Thyroid gland (tissue), 4 donors: ENCODE results near the gene GPHB5.

Source experiments
- CTCF ChIP-seq, 6 experiments: fragments of 200-600 bp in 3 of 6; fragments of 450-650 bp in 3 of 6; sonication (generic) in 3 of 6; IDR thresholded peaks; one replicate each; pipeline ENCODE4 v1.5.1; 2016 to 2019; ENCODE audit warnings: antibody characterized with exemption in 6 of 6, mild to moderate bottlenecking in 2 of 6, inconsistent platforms in 1 of 6, moderate library complexity in 1 of 6
- POLR2A ChIP-seq, 2 donors: fragments of 450-650 bp; IDR thresholded peaks; one replicate each; pipeline ENCODE4 v1.6.1; 2017; ENCODE audit warnings: antibody characterized with exemption in 2 of 2, mild to moderate bottlenecking in 2 of 2, moderate library complexity in 1 of 2

GRCh38 chr14:63267171-63267570, 51.6 kb downstream of the GPHB5 start:
- TF ChIP-seq POLR2A (IDR thresholded peaks at IDR 0.05), result no peak
- TF ChIP-seq CTCF (IDR thresholded peaks at IDR 0.05), result no peak
